ENCODE data around the gene PFKL.

The PFKL gene

DNA sequence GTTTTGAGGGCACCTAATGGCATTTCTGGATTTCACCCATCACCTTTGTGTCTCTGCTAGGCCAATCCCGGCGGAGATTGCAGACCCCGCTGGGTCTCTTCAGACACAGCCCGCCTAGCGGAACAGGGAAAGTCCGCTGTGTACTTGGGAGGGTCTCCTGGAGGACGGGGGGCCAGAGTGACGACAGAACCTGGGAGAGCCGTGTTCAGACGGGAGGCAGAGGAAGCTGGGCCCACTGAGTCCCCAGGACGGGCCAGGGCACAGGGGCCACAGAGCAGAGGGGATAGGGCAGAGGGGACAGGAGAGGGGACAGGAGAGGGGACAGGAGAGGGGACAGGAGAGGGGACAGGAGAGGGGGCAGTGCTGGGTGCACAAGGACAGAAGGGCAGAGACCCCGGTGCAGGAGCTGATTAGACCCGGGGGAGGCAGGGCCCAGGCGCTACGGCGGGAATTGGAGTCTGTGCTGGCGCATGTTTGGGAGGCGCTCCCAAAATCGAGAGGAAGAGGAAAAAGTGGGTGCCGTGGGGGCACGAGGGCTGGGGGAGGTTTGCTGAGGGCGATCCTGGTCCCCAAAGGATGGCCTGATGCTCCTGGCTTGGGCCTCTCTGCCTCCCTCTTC is 66.2 kb downstream of the PFKL start:
- DNase-seq, result no peak

DNA sequence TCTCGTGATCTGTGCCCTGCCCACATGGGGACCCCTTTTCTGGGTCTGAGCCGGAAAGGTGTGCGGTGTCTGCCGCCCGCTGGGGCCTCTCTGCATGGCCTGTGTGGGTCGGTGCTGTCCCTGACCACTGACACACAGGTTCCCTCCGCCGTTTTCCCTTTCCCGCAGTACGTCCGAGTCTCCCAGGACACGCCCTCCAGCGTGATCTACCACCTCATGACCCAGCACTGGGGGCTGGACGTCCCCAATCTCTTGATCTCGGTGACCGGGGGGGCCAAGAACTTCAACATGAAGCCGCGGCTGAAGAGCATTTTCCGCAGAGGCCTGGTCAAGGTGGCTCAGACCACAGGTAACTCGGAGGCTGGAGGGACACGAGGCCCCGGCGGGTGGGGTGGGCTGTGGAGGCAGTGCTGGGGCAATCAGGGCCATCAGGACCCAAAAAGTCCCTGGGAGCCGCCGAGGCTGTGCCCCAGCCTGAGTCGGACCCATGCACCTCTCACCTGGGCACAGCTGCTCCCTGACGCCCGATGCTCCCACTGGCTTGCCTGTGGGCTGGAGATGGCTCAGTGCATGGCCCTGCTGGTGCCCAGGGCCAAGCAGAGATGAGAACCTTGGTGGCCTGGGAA is 66.8 kb downstream of the PFKL start:
- no peak for DNase-seq

DNA sequence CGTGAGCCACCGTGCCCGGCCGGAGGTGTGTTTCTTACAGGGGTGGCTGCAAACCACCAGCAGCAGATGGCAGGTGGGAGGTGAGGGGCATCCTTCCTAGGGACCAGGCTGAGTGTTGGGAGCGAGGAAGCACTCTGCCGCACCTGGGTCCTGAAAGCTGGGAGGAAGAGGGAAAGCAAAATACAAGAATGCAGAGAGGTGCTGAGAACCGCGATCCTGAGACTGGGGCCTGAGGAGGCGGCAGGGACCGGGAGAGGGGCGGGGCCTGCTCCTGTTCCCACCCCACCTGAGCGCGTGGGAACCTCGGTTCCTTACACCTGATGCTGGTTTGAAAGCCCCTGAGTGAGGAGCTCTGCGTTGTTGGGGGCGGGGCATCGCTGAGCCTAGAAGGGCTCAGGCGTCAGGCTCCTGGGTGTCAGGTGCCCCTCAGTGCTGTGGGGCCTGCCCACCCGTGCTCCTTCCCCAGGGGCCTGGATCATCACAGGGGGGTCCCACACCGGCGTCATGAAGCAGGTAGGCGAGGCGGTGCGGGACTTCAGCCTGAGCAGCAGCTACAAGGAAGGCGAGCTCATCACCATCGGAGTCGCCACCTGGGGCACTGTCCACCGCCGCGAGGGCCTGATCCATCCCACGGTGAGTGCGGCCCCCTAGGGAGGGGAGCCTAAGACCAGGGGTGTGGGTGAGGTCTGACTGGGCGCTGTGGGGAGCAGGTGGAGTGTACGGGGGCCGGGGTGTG is 69.0 kb downstream of the PFKL start:
- no peak for DNase-seq

DNA sequence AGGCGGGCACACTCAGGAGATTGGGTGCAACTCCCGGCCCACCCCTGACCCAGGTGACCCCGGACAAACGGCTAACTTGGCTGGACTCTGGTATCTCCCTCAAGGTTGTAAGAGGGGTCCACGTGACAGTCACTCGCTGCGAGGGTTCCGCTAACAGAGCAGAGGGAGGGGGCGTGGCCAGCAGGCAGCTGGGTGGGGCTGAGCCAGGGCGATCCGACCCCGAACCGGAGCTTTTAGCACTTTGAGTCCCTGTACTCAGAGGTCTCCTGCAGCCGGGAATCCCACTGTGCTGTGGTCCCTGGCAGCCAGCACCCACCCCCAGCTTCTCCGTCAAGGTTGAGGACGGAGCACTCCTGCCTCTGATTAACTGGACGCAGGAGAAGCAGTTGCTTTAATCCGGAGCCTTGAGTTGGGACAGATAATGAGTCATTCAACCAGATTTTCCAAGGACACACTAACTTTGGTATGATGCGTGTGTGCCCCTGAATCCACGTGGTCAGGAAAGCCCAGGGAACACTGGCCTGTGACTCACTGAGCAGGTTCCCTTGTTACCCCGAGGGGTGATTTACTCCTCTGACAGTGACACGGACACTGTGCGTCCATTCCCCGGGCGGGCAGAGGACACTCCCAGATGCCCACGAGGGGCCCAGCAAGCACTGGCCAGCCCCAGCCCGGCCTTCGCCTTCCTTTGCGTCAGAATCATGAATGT is 70.3 kb downstream of the PFKL start:
- no peak for DNase-seq

DNA sequence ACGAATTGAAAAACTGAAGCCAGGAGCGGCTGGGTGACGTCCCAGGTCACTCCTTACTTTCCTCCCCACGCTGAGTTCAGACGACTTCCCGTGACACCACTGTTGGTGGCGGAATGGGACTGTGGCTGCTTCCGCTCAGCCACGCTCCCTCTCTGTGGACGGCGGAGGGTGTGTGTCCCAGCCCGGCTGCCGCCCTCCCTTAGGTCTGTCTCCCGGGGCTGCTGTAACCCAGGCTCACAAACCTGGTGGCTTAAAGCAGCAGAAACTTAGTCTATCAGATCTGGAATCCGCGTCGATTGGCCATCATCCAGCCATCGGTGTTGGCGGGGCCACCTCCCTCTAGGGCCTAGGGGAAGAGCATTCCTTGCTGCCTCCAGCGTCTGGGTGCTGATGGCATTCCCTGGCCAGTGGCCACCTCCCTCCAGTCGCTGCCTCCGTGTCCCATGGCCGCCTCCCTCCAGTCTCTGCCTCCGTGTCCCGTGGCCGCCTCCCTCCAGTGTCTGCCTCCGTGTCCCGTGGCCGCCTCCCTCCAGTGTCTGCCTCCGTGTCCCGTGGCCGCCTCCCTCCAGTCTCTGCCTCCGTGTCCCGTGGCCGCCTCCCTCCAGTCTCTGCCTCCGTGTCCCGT is 71.0 kb downstream of the PFKL start:
- DNase-seq, result no peak

DNA sequence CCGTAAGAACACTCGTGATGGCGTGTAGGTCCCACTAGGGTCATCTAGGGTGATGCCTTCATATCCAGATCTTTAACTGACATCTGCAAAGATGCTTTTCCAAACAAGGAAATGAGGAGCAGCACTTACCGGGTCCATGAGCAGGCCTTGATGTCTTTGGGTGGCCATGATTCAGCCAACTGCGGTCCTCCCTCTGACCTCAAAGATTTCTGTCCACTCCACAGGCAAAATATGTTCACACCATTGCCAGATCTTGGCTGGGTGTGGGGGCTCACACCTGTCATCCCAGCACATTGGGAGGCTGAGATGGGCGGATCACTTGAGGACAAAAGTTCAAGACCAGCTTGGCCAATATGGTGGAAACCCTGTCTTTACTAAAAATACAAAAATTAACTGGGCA is 71.7 kb downstream of the PFKL start:
- DNase-seq, result no peak

DNA sequence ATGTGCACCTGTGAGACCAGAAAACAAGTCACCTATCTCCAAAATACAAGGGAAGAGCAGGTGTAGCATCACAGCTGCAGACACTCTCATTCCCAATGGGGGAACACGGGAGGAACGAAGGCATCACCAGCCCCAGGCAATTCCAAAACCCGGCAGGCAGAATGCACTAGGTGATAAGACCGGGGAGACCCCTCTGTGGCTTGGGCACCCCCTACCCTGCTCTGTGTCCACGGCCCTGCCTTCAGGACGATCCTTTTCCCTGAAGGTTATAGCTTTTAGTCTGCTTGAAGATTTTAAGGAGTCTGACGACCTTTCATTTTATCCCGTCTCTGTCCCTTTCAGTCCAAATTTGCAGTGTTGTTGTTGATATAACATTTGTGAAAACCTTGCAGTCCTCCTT is 72.8 kb downstream of the PFKL start:
- DNase-seq, result no peak

DNA sequence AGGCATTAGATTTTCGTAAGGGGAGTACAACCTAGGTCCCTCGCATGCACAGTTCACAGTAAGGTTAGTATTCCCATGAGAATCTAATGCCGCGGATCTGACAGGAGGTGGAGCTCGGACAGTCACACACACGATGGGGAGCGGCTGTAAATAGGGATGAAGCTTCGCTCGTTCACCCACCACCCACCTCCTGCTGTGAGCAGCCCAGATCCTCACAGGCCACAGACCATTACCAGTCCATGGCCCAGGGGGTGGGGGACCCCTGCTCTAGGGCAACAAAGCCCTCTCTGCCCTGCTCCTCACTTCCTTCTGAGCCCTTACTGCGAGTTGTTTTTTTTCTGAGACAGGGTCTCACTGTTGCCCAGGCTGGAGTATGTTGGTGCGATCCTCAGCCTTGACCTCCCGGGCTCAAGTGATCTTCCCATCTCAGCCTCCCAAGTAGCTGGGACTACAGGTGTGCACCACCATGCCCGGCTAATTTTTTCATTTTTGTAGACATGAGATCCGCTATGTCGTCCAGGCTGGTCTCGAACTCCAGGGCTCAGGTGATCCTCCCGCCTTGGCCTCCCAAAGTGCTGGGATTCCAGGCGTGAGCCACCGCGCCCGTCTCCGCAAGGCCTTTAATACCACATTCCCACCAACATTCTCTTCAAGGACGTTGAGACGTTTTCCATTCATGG is 74.9 kb downstream of the PFKL start:
- DNase-seq, result no peak

DNA sequence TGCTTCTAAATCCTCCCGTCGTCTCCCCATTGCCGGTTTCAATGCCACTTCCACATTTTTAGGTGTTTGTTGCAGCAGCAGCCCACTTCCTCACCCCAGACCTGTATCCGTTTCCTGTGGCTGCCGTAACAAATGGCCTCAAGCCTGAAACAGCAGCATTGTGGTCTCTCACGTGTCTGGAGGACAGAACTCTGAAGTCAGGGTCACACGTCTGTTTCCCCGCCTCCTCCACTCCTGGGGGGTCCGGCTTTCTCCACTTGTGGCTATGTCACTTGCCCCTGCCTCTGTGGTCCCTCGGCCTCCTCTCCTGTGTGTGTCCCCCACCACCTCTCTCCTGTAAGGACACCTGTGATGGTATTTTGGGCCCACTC is 75.4 kb downstream of the PFKL start:
- peak; percentile 22 for DNase-seq

DNA sequence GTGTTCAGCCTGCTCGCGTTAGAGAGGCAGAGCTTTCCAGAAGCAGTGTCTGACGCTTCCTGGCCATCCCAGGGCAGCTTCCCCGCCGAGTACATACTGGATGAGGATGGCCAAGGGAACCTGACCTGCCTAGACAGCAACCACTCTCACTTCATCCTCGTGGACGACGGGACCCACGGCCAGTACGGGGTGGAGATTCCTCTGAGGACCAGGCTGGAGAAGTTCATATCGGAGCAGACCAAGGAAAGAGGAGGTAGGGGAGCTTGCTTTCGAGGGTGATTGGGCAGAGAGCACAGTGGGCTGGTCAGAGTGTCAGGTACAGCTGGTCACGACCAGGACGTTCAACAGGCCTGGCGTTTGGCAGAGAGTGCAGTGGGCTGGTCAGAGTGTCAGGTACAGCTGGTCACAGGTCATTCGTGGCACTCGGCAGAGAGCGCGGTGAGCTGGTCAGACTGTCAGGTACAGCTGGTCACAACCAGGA is 75.9 kb downstream of the PFKL start:
- no peak for DNase-seq

DNA sequence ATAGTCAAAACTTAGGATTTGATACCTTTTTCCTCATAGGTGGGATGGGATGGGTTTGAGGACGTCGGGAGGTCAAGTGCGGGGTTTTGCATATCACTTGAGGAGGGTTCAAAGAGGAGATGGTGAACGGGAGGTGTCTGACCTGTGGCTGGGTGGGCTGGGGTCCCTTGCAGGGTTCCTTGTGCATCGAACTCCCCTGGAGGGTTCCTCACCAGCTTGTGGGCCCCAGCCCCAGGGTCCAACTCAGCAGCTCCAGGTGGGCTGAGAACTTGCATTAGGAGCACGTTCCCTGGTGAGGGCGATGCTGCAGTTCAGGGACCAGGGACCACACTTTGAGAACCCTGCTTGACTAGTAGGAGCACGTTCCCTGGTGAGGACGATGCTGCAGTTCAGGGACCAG is 76.8 kb downstream of the PFKL start:
- no peak for DNase-seq

Measured in RPMI8226 (cell line).